HG02678 (cell line): Measurements from ENCODE around the gene STAT4.

ENCODE experiments used
- ATAC-seq: cut with Tn5 transposase; IDR thresholded peaks from one replicate; pipeline ENCODE4 v1.9.1; 2021; ENCODE audit warnings: mild to moderate bottlenecking, moderate library complexity; ENCODE audit not compliant: unreplicated experiment

Gene STAT4

GRCh38 chr2:191149391-191149790 lies 1.4 kb downstream of the STAT4 start:
- ATAC-seq, result no peak

DNA sequence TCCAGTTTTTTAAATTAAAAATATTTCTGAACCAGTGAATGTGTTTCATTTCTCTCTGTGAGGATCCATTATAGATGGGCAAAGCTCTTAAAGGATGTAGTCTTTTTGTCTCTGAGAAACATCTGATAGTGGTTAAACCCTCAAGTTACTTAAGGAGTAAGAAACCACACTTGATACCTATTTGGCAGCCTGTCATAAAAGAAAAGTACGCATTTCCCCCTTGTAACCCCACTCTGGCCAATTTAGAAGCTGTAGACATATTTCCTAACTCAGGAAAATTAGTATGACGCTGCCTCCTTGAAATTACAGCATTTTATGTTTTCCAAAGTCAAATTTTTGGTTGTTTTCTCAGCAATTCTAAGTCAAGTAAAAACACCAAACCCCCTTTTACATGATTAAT lies 2.0 kb downstream of the STAT4 start:
- no peak for ATAC-seq

GRCh38 chr2:191148281-191148680 lies 2.5 kb downstream of the STAT4 start:
- no peak for ATAC-seq

DNA sequence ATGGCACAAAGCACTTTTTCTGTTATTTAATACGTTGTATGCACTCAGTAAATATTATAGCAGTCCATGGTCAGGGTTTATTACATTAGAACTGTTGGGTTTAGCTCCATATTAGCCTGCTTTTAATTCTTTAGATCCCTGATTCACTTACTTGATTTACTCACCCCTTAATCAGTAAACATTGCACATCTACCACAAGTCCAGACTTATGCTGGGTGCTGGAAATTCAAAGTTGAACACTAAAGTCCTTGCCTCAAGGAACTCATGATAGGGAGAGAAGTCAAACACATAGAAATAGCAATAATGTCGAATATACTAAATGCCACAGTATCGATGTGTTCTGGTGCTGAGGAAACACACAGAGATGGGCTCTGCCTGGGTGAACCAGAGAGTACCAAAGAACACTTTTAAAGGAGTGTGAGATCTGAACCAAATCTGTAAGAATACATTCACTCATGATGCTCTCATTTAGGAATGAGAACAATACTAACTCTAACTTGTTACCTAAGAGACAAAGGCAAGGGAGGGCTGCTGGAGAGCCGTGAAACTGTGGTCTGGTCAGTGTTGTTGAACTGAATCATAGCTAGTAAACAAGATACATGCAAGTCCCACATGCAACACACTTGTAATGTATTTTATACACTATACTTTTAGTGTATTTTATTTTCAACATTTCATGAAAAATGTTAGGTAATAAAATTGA lies 4.9 kb downstream of the STAT4 start:
- ATAC-seq, result no peak

GRCh38 chr2:191144217-191144616 lies 6.6 kb downstream of the STAT4 start:
- ATAC-seq, result no peak

GRCh38 chr2:191143791-191144190 lies 7.0 kb downstream of the STAT4 start:
- no peak for ATAC-seq

GRCh38 chr2:191128911-191129304 lies 21.9 kb downstream of the STAT4 start:
- no peak for ATAC-seq

- ATAC-seq, result peak; percentile 94
Observed at GRCh38 chr2:191128172-191128910, 22.5 kb downstream of the STAT4 start.

DNA sequence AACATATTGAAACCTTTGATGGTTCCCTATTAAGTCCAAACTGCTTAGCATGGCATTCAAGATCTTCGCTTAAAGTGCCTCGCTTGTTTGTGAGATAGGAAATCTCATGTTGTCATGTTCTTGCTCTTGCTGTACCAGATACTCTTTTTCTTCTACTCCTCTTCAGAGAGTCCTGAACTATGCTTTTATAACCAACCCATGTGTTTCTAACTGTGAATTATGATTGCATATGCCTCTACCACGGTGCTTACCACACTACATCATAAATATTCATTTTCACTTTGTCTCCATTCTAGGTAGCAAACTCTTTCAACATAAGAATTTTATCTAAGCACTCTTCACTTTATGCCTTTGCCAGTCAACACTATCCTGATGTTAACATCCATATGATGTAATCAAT lies 23.6 kb downstream of the STAT4 start:
- ATAC-seq, result no peak

DNA sequence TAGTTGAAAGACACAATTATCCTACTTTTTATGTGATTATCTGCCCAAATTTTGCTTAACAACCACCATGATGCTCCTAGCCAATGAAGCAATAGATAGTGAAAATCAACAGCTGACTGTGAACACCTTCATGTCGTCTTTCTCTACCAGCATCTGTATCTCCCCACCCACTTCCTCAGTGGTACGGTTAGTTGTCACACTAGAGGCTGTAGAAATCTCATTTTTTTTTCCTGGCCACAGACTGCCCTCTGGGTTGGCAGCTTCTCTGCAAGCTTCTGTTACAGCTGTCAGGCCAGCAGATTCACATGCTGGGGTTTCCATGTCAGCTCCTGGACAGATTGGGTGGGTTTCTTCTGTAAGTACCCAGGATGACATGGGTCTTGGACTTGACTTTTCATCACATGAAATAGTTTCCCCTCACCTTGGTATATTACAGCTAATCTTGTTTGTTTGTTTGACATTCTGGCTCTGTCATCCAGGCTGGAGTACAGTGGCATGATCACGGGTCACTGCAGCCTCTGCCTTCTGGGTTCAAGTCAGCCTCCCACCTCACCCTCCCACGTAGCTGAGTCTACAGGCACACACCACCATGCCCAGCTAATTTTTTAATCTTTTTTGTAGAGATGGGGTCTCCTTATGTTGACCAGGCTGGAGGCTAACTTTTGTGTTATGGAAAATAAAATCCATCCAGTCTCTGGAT lies 24.3 kb downstream of the STAT4 start:
- ATAC-seq, result no peak

GRCh38 chr2:191125646-191126045 lies 25.1 kb downstream of the STAT4 start:
- ATAC-seq, result no peak

DNA sequence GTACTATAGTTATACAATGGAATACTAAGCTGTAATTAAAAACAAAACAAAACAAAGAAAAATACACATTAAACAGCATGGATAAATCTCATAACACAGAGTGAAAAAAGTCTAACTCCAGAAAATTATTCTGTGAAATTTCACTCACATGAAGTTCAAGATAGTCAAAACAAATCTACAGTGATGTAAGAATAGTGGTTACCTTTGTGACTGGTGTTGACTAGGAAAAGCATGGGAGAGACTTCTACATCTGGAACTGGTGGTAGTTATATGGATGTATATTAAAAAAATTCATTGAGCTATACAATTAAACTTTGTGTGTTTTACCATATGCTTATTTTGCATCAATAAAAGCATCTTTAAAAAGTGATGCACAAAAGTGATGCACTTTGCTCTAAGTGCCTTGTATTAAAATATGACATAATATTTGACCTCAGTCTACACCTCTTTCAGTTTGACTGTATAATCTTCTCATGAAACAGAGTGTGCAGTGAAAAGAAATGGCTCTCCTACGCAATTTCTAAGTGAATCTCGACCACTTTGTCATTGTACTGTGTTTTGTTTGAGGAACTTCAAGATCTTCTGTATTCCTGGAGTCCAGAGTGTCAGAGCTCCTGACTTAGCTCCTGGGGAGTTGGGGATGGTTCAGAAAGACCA lies 28.0 kb downstream of the STAT4 start:
- ATAC-seq, result peak; percentile 52

DNA sequence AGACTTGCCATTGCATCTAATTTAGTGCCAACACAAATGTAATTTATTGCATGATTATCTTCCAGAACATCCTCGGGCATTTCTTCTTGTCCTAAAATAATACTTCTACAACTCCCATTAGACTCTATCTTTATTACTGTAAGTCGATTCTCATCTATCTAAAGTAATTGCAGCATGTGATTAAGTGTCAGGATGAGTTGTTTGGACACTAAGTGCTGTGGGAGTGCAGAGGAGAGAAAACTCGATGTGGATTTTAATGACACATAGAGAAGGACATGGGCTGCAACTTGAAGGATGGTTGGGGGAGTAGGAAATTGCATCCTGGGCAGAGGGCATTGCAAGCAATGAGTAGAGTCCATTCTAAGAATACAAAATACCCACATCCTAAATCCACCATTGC lies 33.5 kb downstream of the STAT4 start:
- no peak for ATAC-seq

DNA sequence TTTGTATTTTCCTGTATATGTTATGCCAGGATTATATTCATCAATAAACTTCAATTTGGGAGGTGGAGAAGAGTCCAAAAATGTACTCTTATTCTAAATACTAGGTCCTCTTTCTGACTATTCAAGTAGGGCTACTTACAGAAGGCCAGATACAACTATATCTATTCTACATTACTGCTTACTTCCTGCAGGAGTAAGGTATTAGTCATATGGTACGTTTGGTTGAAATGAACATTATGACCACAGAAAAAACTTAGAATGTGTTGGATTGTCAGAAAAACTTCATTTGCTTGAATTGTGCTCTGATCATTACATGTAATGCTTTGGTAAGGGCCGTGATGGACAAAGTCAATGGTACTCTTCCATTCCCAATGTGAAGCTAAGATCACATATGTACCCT lies 35.0 kb downstream of the STAT4 start:
- no peak for ATAC-seq

- ATAC-seq, result peak; percentile 42
Observed at GRCh38 chr2:191115391-191115790, 35.4 kb downstream of the STAT4 start.

GRCh38 chr2:191114403-191114886 lies 36.3 kb downstream of the STAT4 start:
- peak; percentile 68 for ATAC-seq

DNA sequence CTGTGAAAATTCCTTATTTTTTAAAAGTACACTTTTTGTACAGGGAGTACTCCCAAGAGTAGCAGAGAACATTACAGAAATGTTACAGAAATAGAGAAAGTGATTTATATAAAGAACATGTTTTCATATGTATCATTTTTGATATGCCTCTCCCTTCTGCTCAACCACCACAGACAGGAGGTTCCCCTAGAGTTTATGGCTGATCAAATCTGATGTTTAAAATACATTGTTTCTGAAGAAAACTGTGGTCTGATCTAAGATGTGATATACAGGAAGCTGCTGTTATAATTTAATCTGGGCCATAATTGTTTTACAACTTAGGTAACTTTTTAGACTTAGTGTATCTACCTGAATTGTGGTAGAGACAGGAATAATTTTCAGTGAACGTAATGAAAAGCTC lies 37.0 kb downstream of the STAT4 start:
- no peak for ATAC-seq

DNA sequence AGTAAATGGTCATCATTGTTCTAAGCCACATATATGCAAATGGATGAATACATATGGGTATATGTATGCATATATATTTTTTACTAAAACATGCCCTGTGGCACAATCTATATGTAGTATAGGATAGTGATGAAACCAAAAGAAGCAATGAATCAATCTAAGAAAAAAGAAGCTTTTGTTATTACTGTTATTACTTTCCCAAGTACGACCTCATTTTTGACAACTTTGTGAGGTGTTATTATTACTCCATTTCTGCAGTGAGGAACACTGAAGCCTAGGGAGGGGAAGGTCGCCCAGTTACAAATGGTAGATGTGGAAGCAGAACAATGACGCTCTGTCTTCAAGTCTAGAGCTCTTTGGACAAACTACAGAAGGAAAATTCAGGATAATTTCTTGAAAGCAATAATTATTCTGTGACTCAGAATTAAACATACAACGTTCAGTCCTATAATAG lies 38.3 kb downstream of the STAT4 start:
- no peak for ATAC-seq

- peak; percentile 42 for ATAC-seq
Observed at GRCh38 chr2:191109888-191110287, 40.9 kb downstream of the STAT4 start.

GRCh38 chr2:191108331-191108730 lies 42.5 kb downstream of the STAT4 start:
- no peak for ATAC-seq

DNA sequence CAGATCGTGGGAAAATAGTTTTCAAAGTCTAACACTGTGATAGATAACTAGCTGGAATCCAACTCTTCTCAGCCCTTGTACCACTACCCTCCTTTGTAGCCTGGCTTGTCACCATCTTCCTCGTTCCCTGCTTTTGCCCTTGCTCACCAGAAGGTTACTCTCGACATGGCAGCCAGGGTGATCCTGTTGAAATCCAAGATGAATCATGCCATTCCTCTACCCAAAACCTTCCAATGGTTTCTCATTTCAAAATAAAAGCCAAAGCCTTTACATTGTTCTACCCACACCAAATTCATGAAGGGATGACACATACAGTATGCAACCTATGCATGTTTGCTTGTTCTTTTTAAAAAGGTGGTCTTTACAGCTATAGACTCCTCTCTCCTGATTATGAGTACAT lies 45.7 kb downstream of the STAT4 start:
- no peak for ATAC-seq
